DOHH2 (cell line): ENCODE measurements around the gene SFTA2.

Experiments
- H3F3A ChIP-seq: fragments of 200-600 bp; sonication (generic), shearing (Covaris generic); 2 replicates; pipeline ENCODE4 v1.6.0; 2016; ENCODE audit warnings: antibody characterized with exemption, mild to moderate bottlenecking; ENCODE audit not compliant: control insufficient read depth, insufficient read depth
- H3K27ac ChIP-seq: fragments of 200-600 bp; sonication (generic); 2 replicates; pipeline ENCODE4 v1.5.1; 2014; ENCODE audit warnings: low read depth, mild to moderate bottlenecking, low read length, moderate library complexity
- H3K27me3 ChIP-seq: fragments of 200-600 bp; sonication (generic); 2 replicates; pipeline ENCODE4 v1.6.1; 2014; ENCODE audit warnings: mild to moderate bottlenecking, low read length, mixed read lengths; ENCODE audit not compliant: control insufficient read depth
- H3K36me3 ChIP-seq: fragments of 200-600 bp; sonication (generic); 2 replicates; pipeline ENCODE4 v1.6.1; 2014; ENCODE audit warnings: mild to moderate bottlenecking, low read length, moderate library complexity, mixed read lengths; ENCODE audit not compliant: control insufficient read depth
- H3K4me1 ChIP-seq: fragments of 200-600 bp; sonication (generic); 2 replicates; pipeline ENCODE4 v1.6.1; 2014; ENCODE audit warnings: mild to moderate bottlenecking, low read length, mixed read lengths; ENCODE audit not compliant: control insufficient read depth
- H3K4me2 ChIP-seq: fragments of 200-600 bp; sonication (generic); 2 replicates; pipeline ENCODE4 v1.6.0; 2014; ENCODE audit warnings: mild to moderate bottlenecking, low read length, moderate library complexity
- H3K4me3 ChIP-seq: fragments of 200-600 bp; sonication (generic); 2 replicates; pipeline ENCODE4 v1.5.1; 2014; ENCODE audit warnings: mild to moderate bottlenecking, low read length, mixed read lengths
- H3K79me2 ChIP-seq: fragments of 200-600 bp; sonication (generic); 2 replicates; pipeline ENCODE4 v1.6.1; 2014; ENCODE audit warnings: mild to moderate bottlenecking, low read length, mixed read lengths; ENCODE audit not compliant: control insufficient read depth
- H3K9me2 ChIP-seq: fragments of 200-600 bp; sonication (generic); replicated peaks from 2 replicates; pipeline ENCODE4 v1.6.1; 2014; ENCODE audit warnings: mild to moderate bottlenecking, low read length, mixed read lengths; ENCODE audit not compliant: control insufficient read depth
- H3K9me3 ChIP-seq: fragments of 200-600 bp; sonication (generic); 2 replicates; pipeline ENCODE4 v1.6.1; 2014; ENCODE audit warnings: antibody characterized with exemption, low read length, mixed read lengths; ENCODE audit not compliant: control insufficient read depth, insufficient read depth
- H4K20me1 ChIP-seq: fragments of 200-600 bp; sonication (generic); 2 replicates; pipeline ENCODE4 v1.6.0; 2014; ENCODE audit warnings: low read depth, mild to moderate bottlenecking, antibody characterized with exemption, low read length, moderate library complexity; ENCODE audit not compliant: control insufficient read depth, insufficient read depth
- EZH2phosphoT487 ChIP-seq: fragments of 200-600 bp; sonication (generic); IDR thresholded peaks from 2 replicates; pipeline ENCODE4 v1.6.1; 2017; ENCODE audit warnings: borderline replicate concordance, mild to moderate bottlenecking, antibody characterized with exemption, low read length, moderate library complexity, mixed read lengths
- TF ChIP-seq, protein P1 (sequence below): fragments of 200-600 bp; sonication (generic); IDR thresholded peaks from one replicate; pipeline ENCODE4 v1.5.1; 2014; ENCODE audit warnings: antibody characterized with exemption, mild to moderate bottlenecking, low read depth, low read length; ENCODE audit not compliant: poor library complexity, severe bottlenecking

SFTA2 gene

DNA sequence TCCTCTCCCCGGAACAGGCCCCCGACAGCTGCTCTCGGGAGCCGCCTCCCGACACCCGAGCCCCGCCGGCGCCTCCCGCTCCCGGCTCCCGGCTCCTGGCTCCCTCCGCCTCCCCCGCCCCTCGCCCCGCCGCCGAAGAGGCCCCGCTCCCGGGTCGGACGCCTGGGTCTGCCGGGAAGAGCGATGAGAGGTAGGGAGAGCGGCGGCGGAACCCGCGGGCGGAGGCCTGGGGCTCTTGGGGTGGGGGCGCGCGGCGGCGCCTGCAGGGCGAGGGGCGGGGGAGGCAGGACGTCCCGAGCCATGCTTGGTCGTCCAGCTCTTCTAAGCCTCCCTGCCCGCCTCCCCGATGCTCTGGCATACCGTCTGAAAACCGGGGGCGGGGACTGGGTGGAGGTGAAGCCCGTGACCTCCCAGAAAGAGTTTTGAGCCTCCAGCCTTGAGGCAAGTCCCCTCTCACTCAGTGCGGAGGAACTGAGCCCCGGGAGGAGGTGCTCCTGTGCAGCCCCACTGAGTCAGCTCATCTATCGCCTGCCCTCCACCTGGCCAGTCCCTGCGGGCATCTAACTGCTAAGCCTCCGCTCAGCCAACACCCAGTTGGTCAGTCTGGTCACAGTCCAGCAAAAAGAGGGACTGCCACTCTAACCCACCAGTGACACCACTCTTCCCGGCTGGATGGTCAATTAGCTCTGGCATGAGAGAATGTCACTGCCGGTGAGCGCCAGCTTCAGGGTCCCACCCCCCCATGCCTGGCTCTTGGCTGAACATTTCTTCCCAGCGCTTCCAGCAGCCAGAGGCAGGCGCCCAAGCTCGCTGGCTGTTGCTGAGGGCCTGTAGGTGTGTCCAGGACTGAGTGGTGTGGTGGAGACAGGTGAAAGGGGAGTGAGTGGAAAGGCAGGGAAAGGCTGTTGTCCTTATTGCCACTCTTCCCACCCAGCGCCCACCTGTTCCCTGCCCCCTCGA, 47.2 kb downstream of the SFTA2 start:
- peak overlapping the region; percentile 97 for H3K27ac ChIP-seq

DNA sequence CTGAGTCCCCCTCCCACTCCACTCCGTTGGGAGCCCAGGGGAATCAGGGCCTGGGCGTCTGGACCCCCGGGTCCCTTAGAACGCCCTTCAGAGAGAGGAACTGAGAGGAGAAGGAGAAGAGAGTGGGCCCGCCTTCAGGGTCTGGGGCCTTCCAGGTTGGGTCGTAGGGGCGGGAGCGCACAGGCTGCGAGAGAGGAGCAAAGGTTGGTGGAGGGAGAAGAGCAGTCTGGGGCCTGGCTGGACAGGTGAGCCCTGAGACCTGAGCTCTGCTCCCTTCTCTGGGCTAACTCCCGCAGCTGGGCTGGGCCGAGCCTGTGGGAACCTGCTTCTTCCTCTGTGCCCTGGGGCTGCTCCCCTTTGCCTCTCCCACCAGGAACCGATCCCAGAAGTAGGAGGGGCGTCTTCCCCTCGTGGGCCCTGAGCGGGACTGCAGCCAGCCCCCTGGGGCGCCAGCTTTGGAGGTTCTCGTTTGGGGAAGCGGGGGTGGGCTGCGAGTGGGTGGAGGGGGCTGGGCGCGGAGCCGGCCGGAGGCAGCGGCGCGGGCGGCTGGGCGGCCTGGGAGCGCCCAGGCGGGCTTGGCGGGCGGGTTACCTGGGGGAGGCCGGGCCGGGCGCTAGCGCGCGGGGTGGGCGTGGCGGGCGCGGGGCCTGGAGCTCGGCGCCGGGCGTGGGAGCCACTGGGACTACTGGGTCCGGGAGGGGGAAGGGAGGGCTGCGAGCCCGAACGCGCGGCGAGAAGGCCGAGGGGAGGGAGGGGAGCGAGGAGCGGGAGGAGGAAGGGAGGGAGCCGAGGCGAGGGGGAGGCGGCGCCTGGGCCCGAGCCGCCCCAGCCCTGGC, 48.1 kb downstream of the SFTA2 start, which contains the start of gene DDR1:
Gene DDR1 (plus strand): TSS at position 835 of the 836 bp plus-strand sequence. CDS start 4,211 bp downstream, outside the sequence.
- Histone ChIP-seq H3F3A (peaks cover 15% of the 10 kb centered on the region), H3K79me2 (peaks cover 21% of the 10 kb centered on the region), H3K27me3 (no peaks in the 10 kb centered on the region), H3K4me2 (peak within 1 kb of the TSS; percentile 98), H3K36me3 (no peaks in the 10 kb centered on the region), H3K27ac (peak within 1 kb of the TSS; percentile 97), H4K20me1 (peaks cover 4% of the 10 kb centered on the region; the same call in 1 of the 2 replicates), H3K4me3 (peak within 1 kb of the TSS; percentile 78), H3K9me3 (no peaks in the 10 kb centered on the region), H3K4me1 (peaks cover 63% of the 10 kb centered on the region), H3K9me2 (no peaks in the 10 kb centered on the region)
- no peak for TF ChIP-seq EZH2phosphoT487
- TF ChIP-seq, protein P1, sequence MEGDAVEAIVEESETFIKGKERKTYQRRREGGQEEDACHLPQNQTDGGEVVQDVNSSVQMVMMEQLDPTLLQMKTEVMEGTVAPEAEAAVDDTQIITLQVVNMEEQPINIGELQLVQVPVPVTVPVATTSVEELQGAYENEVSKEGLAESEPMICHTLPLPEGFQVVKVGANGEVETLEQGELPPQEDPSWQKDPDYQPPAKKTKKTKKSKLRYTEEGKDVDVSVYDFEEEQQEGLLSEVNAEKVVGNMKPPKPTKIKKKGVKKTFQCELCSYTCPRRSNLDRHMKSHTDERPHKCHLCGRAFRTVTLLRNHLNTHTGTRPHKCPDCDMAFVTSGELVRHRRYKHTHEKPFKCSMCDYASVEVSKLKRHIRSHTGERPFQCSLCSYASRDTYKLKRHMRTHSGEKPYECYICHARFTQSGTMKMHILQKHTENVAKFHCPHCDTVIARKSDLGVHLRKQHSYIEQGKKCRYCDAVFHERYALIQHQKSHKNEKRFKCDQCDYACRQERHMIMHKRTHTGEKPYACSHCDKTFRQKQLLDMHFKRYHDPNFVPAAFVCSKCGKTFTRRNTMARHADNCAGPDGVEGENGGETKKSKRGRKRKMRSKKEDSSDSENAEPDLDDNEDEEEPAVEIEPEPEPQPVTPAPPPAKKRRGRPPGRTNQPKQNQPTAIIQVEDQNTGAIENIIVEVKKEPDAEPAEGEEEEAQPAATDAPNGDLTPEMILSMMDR = no peak

More for the DNA sequence above, 47.2 kb downstream of the SFTA2 start:
- H3K9me2 ChIP-seq = no peaks in the 10 kb centered on the region
- H3K9me3 ChIP-seq = no peaks in the 10 kb centered on the region
- TF ChIP-seq EZH2phosphoT487 = no peak
- TF ChIP-seq, protein P1 = peak; percentile 12
- H3K36me3 ChIP-seq = no peaks in the 10 kb centered on the region; the same call in 1 of the 2 replicates
- no peaks in the 10 kb centered on the region for H3K27me3 ChIP-seq
- H3K79me2 ChIP-seq = peaks cover 21% of the 10 kb centered on the region
- H4K20me1 ChIP-seq = peaks cover 4% of the 10 kb centered on the region; the same call in 1 of the 2 replicates
- H3K4me3 ChIP-seq = peak overlapping the region; percentile 78
- H3K4me2 ChIP-seq = peak overlapping the region; percentile 98
- peaks cover 15% of the 10 kb centered on the region for H3F3A ChIP-seq
- peaks cover 59% of the 10 kb centered on the region for H3K4me1 ChIP-seq

DNA sequence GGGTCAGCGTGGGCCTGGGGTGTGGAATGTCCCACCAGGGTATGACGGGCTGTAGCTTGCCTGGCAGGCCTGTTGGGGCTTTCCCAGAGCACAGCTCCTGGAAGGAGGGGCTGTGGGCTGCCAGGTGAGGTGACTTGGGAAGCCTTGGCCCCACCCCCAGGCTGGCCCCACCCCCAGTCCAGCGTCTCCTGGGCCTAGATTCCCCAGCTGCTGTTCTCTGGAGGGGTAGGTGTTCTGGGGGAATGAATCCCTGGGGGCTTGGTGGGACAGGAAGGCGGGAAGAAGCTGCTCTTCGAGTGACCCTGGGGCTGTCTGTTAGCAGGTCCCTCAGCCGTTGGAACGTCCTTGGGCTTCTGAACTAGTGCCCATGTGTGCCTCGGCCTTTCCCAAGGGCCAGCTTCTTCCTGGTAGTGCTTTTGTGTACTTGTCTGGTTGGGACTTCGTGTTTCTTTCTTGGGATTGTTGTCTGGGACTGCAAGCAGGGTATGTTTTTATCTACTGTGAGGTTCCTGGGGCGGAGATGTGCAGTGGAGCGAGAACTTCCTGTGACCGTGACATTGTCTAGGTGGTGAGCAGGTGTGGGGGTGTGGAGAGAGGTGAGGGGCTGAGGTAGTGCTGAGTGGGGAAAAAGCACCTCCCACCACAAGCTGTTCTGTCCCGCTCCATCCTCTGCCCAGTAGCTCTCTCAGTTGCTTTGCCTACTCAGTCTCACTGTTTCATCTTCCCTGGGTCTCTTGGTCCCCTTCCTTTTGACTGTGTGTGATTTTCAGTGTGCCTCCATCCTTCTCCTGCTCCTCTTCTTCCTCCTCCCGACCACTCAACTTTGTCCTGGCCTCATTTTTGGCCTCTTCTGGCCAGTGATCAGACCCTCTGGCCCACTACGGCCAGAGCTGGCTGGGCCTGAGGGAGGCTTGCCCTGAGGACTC, 48.9 kb downstream of the SFTA2 start:
- no peaks in the 10 kb centered on the region for H3K9me2 ChIP-seq
- H3K27ac ChIP-seq = peak overlapping the region; percentile 97
- peak overlapping the region; percentile 78 for H3K4me3 ChIP-seq
- H3K79me2 ChIP-seq = peaks cover 21% of the 10 kb centered on the region
- no peaks in the 10 kb centered on the region for H3K36me3 ChIP-seq
- peaks cover 4% of the 10 kb centered on the region; the same call in 1 of the 2 replicates for H4K20me1 ChIP-seq
- peaks cover 63% of the 10 kb centered on the region for H3K4me1 ChIP-seq
- H3K9me3 ChIP-seq = no peaks in the 10 kb centered on the region
- peak overlapping the region; percentile 98 for H3K4me2 ChIP-seq
- H3K27me3 ChIP-seq = no peaks in the 10 kb centered on the region
- H3F3A ChIP-seq = peaks cover 15% of the 10 kb centered on the region
- TF ChIP-seq EZH2phosphoT487 = no peak
- TF ChIP-seq, protein P1 = no peak
